Stimulated activated naive CD8-positive, alpha-beta T cell treated with anti-CD3 and anti-CD28 coated beads, Interleukin-15, Interleukin-2, amounts not matched to agents 100 ng/mL and 50 ng/mL, for 24 hours (primary cell): ENCODE results near the gene LGI2.
"Not testable (repeated sequence)": the region's sequence is repeated elsewhere in the genome, so short reads cannot be mapped to it uniquely, and the experiment has no call there.

Source experiments
- H3K27ac Mint-ChIP-seq: one replicate; pipeline ENCODE4 v1.8.0; 2021; ENCODE audit warnings: mild to moderate bottlenecking, mixed read lengths
- H3K27me3 Mint-ChIP-seq: one replicate; pipeline ENCODE4 v1.8.0; 2021; ENCODE audit warnings: mixed read lengths
- H3K36me3 Mint-ChIP-seq: one replicate; pipeline ENCODE4 v1.8.0; 2021; ENCODE audit warnings: low read depth, mixed read lengths
- H3K4me1 Mint-ChIP-seq: one replicate; pipeline ENCODE4 v1.8.0; 2021; ENCODE audit warnings: low read depth, mixed read lengths
- H3K4me3 Mint-ChIP-seq: one replicate; pipeline ENCODE4 v1.8.0; 2021; ENCODE audit warnings: mild to moderate bottlenecking, mixed read lengths
- H3K9me3 Mint-ChIP-seq: one replicate; pipeline ENCODE4 v1.8.0; 2021; ENCODE audit warnings: mixed read lengths

The LGI2 gene

DNA sequence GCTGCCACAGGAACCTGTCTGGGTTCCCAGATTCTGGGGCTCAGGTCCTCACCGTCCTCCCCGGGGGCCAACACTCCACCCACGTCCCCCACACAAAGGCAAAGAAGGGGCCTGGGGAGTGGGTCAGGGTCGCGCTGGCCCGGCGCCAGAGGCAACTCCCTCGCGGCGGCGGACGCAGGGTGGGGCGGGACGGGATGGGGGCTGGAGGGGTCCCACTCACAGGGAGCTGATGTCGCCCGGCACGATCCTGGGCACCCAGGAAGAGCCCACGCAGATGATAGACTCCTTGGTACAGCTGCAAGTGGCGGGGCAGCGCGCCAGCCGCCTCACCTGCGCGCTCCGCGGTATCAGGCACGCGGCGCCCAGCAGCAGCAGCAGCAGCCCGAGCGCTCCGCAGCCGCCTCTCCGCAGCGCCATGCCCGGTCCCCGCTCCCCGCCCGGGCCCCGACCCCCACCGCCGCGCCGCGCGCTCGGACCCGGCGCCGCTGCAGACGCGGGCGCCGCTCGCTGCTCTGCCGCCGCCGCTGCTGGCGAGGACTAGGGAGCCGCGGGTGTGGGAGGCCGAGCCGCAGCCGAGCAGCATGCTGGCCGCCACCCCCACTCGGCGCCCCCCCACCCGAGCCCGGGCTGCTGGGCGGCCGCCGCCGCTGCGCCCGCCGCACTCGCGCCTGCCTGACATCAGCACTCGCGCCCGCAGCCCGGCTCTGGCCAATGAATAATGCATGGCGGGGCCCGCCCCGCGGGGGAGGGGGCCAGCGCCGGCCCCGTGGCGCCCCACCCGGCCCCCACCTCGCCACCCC is at the start of gene LGI2:
Gene LGI2 (minus strand): TSS at position 670 of the 800 bp plus-strand sequence. CDS start 253 bp downstream, at position 417.
- Mint-ChIP-seq H3K4me1 (no peaks in the 10 kb centered on the region), H3K9me3 (peaks cover 5% of the 10 kb centered on the region), H3K27ac (no peak within 1 kb of the TSS), H3K27me3 (peaks cover 80% of the 10 kb centered on the region), H3K36me3 (no peaks in the 10 kb centered on the region), H3K4me3 (peak within 1 kb of the TSS; percentile 36)

DNA sequence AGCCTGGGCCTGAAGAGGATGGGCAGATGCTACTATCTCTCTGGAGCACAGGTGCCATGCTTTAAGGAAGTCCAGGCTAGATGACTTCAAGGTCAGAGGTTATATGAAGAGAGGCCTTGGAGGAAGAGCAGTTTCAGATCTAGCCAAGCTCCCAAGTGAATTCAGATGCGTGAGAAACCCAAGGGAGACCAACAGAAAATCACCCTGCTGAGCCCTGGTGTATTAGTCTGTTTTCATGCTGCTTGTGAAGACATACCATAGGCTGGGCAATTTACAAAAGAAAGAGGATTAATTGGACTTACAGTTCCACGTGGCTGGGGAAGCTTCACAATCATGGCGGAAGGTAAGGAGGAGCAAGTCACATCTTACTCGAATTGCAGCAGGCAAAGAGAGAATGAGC is 47.8 kb upstream of the LGI2 start:
- H3K4me1 Mint-ChIP-seq = no peaks in the 10 kb centered on the region
- H3K36me3 Mint-ChIP-seq = no peaks in the 10 kb centered on the region
- H3K4me3 Mint-ChIP-seq = no peak overlapping the region
- H3K9me3 Mint-ChIP-seq = no peaks in the 10 kb centered on the region
- no peak overlapping the region for H3K27ac Mint-ChIP-seq
- no peaks in the 10 kb centered on the region for H3K27me3 Mint-ChIP-seq

DNA sequence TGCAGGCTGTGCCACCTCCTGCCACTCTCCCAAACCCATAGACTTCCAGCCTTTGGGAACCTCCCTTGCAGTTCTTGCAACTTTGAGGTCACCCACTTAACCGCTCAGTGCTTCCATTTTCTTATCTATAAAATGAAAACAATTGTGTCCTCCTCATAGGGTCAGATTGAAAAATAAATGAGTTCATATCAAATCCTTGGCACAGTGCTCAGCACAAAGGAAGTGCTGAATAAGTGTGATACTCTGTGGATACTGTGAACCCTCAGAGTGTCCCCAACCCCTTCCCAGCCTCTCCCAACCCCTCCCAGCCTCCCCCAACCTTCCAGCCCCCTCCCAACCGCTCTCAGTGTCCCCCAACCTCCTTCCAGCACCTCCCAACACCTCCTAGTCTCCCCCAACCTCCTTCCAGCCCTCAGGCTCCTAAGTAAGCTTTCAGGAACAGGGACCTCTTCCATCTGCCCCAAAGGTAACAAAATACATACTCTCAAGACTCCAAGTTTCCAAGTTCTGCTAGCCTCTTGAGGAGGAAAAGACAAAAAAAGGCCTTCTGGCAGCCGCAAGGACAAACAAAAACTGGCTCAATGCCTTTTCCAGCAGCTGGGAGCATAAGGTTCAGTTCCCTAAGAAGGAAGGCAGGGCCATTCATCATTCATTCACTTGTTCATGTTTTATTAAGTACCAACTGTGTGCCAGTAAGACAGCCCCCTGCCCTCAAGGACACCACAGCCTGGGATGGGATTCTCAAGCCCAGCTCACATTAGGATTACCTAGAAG is 46.1 kb upstream of the LGI2 start:
- Mint-ChIP-seq H3K27ac (no peak overlapping the region), H3K4me3 (no peak overlapping the region), H3K4me1 (no peaks in the 10 kb centered on the region), H3K36me3 (no peaks in the 10 kb centered on the region), H3K27me3 (no peaks in the 10 kb centered on the region), H3K9me3 (no peaks in the 10 kb centered on the region)

- no peaks in the 10 kb centered on the region for H3K9me3 Mint-ChIP-seq
- H3K36me3 Mint-ChIP-seq = no peaks in the 10 kb centered on the region
- no peak overlapping the region for H3K27ac Mint-ChIP-seq
- H3K27me3 Mint-ChIP-seq = no peaks in the 10 kb centered on the region
- H3K4me3 Mint-ChIP-seq = no peak overlapping the region
- no peaks in the 10 kb centered on the region for H3K4me1 Mint-ChIP-seq
These were observed 45.1 kb upstream of the LGI2 start for GRCh38 chr4:25075851-25076250.

- H3K36me3 Mint-ChIP-seq = no peaks in the 10 kb centered on the region
- H3K27me3 Mint-ChIP-seq = no peaks in the 10 kb centered on the region
- no peaks in the 10 kb centered on the region for H3K4me1 Mint-ChIP-seq
- no peaks in the 10 kb centered on the region for H3K9me3 Mint-ChIP-seq
- no peak overlapping the region for H3K27ac Mint-ChIP-seq
- no peak overlapping the region for H3K4me3 Mint-ChIP-seq
These were observed 44.4 kb upstream of the LGI2 start for GRCh38 chr4:25075129-25075528.

- no peak overlapping the region for H3K4me3 Mint-ChIP-seq
- no peaks in the 10 kb centered on the region for H3K9me3 Mint-ChIP-seq
- no peaks in the 10 kb centered on the region for H3K36me3 Mint-ChIP-seq
- no peaks in the 10 kb centered on the region for H3K4me1 Mint-ChIP-seq
- no peak overlapping the region for H3K27ac Mint-ChIP-seq
- H3K27me3 Mint-ChIP-seq = peaks cover 10% of the 10 kb centered on the region
These were observed 39.8 kb upstream of the LGI2 start for GRCh38 chr4:25070545-25070944.

- no peak overlapping the region for H3K4me3 Mint-ChIP-seq
- H3K9me3 Mint-ChIP-seq = no peaks in the 10 kb centered on the region
- peaks cover 11% of the 10 kb centered on the region for H3K27me3 Mint-ChIP-seq
- H3K27ac Mint-ChIP-seq = no peak overlapping the region
- no peaks in the 10 kb centered on the region for H3K4me1 Mint-ChIP-seq
- H3K36me3 Mint-ChIP-seq = no peaks in the 10 kb centered on the region
These were observed 38.3 kb upstream of the LGI2 start for GRCh38 chr4:25069014-25069413.

DNA sequence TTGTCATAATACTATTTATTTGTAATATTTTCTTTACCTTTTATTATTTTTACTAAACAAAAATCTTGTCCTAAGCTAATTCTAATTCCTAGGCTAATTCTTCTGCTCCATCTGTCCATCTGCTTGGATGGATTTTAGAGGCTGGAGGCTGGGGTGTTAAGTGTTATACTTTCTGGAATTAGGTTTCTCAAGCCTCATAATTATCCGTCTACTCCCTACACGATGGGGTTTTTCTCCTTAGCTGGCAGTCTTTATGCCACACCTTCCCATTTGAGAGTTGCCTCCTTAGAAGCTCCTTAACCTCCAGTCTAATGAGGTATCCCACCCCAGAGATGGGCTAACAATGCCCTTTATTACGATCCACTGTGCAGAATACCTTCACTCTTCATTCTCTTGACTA is 37.6 kb upstream of the LGI2 start:
- no peak overlapping the region for H3K4me3 Mint-ChIP-seq

DNA sequence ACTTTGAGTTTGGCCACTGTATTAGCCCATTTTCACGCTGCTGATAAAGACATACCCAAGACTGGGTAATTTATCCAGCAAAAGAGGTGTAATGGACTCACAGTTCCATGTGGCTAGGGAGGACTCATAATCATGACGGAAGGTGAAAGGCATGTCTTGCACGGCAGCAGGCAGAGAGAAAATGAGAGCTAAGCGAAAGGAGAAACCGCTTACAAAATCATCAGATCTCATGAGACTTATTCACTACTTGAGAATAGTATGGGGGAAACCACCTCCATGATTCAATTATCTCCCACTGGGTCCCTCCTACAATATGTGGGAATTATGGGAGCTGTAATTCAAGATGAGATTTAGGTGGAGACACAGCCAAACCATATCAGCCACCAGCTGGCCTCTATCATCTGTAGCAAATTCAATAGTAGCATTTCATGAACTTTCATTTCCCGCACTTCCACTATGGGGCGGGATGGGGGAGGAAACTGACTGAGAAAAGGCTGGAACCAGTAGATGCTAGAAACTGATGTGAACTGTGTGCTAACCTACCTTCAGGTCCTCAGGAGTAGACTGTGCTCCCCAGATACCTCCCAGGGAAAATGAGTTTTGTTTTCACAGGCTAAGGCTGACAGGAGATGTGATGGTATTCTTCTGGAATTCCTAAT is 35.3 kb upstream of the LGI2 start:
- Mint-ChIP-seq H3K27ac (no peak overlapping the region), H3K4me3 (no peak overlapping the region), H3K36me3 (no peaks in the 10 kb centered on the region), H3K4me1 (no peaks in the 10 kb centered on the region), H3K27me3 (peaks cover 15% of the 10 kb centered on the region), H3K9me3 (no peaks in the 10 kb centered on the region)

More for the DNA sequence above, 37.6 kb upstream of the LGI2 start:
- Mint-ChIP-seq H3K27me3 (peaks cover 11% of the 10 kb centered on the region), H3K27ac (no peak overlapping the region), H3K4me1 (no peaks in the 10 kb centered on the region), H3K36me3 (no peaks in the 10 kb centered on the region), H3K9me3 (no peaks in the 10 kb centered on the region)

DNA sequence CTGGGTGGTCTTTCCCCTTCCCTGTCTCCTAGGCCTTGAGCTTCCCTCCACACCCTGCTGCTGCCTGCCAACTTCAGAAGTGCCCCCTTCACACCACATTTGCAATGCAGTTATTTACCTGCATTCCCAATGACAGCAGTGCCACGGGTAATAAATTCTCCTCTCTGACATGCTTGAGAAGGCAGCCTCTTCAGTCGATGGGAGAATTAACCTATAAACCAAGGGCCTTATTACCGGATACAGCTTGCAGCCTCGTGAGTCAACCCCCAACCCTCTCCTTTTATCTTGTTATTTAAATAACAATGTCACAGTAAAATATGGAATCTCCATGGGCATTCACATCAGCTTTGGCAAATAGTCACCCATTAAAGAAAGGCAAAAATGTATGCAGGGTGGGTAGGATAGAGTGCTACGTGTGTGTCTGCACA is 34.7 kb upstream of the LGI2 start:
- Mint-ChIP-seq H3K4me1 (no peaks in the 10 kb centered on the region), H3K36me3 (no peaks in the 10 kb centered on the region), H3K27ac (no peak overlapping the region), H3K27me3 (peaks cover 21% of the 10 kb centered on the region), H3K4me3 (no peak overlapping the region), H3K9me3 (no peaks in the 10 kb centered on the region)

GRCh38 chr4:25064447-25064846 is 33.7 kb upstream of the LGI2 start:
- not testable (repeated sequence) for H3K4me3 Mint-ChIP-seq, H3K36me3 Mint-ChIP-seq, H3K4me1 Mint-ChIP-seq, H3K9me3 Mint-ChIP-seq, H3K27ac Mint-ChIP-seq
- H3K27me3 Mint-ChIP-seq = peaks cover 25% of the 10 kb centered on the region

DNA sequence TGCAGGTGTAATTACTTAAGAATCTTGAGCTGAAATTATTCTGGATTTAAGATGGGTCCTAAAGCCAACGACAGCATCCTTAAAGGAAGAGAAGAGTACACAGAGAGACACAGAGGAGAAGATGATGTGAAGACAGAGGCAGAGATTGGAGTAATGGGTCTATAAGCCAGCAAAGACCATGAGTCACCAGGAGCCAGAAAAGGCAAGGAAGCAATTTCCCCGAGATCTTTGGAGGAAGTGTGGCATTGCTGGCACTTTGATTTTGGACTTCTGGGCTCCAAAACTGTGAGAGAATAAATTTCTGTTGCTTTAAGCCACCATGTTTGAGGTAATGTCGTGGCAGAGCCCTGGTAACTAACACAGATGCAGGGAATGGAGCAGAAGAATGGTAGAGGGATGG is 32.4 kb upstream of the LGI2 start:
- Mint-ChIP-seq H3K27me3 (peaks cover 19% of the 10 kb centered on the region), H3K27ac (no peak overlapping the region), H3K36me3 (no peaks in the 10 kb centered on the region), H3K4me1 (no peaks in the 10 kb centered on the region), H3K4me3 (no peak overlapping the region), H3K9me3 (no peaks in the 10 kb centered on the region)

GRCh38 chr4:25062098-25062497 is 31.4 kb upstream of the LGI2 start:
- Mint-ChIP-seq H3K4me3 (no peak overlapping the region), H3K27ac (no peak overlapping the region), H3K9me3 (no peaks in the 10 kb centered on the region), H3K4me1 (no peaks in the 10 kb centered on the region), H3K36me3 (no peaks in the 10 kb centered on the region), H3K27me3 (peaks cover 20% of the 10 kb centered on the region)

DNA sequence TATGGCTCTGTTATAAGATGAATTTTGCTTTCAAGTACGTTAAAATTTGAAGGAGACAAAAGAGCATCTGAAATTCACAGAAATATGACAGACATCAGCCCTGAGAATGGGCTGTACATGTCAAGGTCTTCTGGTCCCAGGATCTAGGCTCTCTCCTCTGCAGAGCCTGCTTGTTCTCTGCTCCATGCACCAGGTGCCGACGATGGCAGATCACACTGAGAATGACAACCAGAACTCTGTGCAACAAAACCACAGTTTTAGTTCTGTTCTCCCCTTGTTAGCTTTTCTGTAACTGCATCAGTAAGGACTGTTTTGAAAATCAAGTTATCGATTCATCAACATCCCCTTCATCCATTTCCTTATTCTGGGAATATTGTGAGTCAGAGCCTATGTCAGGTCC is 30.9 kb upstream of the LGI2 start:
- H3K4me3 Mint-ChIP-seq = no peak overlapping the region
- peaks cover 23% of the 10 kb centered on the region for H3K27me3 Mint-ChIP-seq
- H3K27ac Mint-ChIP-seq = no peak overlapping the region
- H3K4me1 Mint-ChIP-seq = no peaks in the 10 kb centered on the region
- no peaks in the 10 kb centered on the region for H3K36me3 Mint-ChIP-seq
- H3K9me3 Mint-ChIP-seq = no peaks in the 10 kb centered on the region

GRCh38 chr4:25060963-25061340 is 30.2 kb upstream of the LGI2 start:
- H3K4me3 Mint-ChIP-seq = no peak overlapping the region
- H3K27me3 Mint-ChIP-seq = peaks cover 26% of the 10 kb centered on the region
- H3K27ac Mint-ChIP-seq = no peak overlapping the region
- H3K4me1 Mint-ChIP-seq = no peaks in the 10 kb centered on the region
- H3K36me3 Mint-ChIP-seq = no peaks in the 10 kb centered on the region
- no peaks in the 10 kb centered on the region for H3K9me3 Mint-ChIP-seq
